B cell (primary cell): ENCODE results near the gene BRME1. TPM values are rescaled to one million over a fixed set of nuclear protein-coding genes. Genes with fewer than 3 reads are reported as not detected.

Source experiments
- ATAC-seq: fragments of 200-7000 bp; cut with Tn5 transposase; one replicate; pipeline ENCODE4 v1.10.0; 2021; ENCODE audit warnings: low read depth, mild to moderate bottlenecking, moderate number of reproducible peaks, moderate library complexity
- CTCF ChIA-PET: fragments of 350-600 bp; sonication (Branson Sonifier 250); formaldehyde crosslinking; loops from one replicate; lab custom pipeline; 2021; ENCODE audit warnings: antibody characterized with exemption, inconsistent platforms; lab: Charles Lee
- POLR2A ChIA-PET: fragments of 350-600 bp; sonication (Branson Sonifier 250); formaldehyde crosslinking; loops from one replicate; lab custom pipeline; 2021; ENCODE audit warnings: antibody characterized with exemption; lab: Charles Lee
- DNase-seq: peaks from one replicate; pipeline ENCODE4 v3.0.0; 2013
- H2AFZ ChIP-seq: 2 replicates; pipeline ENCODE4 v1.6.1; 2012; ENCODE audit warnings: mild to moderate bottlenecking, low read depth, low read length; ENCODE audit not compliant: insufficient read depth, poor library complexity, severe bottlenecking
- H3K27ac ChIP-seq, 2 donors: 1 replicate in 1 of 2; 2 replicates in 1 of 2; pipeline ENCODE4 v1.5.1; 2012 to 2013; ENCODE audit warnings: low read length in 2 of 2, mild to moderate bottlenecking in 2 of 2, moderate library complexity in 1 of 2
- H3K27me3 ChIP-seq, 4 experiments: fragments of 200-600 bp in 1 of 4; sonication (generic) in 1 of 4; replicated peaks in 1 of 4; 1 replicate in 2 of 4; 2 replicates in 2 of 4; pipeline versions ENCODE4 v1.6.1 to v1.7.0; 2013 to 2016; ENCODE audit warnings: low read length in 3 of 4, mild to moderate bottlenecking in 2 of 4, mixed read lengths in 1 of 4, moderate library complexity in 1 of 4; ENCODE audit not compliant: insufficient read depth in 4 of 4, control insufficient read depth in 3 of 4; ENCODE audit errors: control extremely low read depth in 1 of 4
- H3K36me3 ChIP-seq, 2 experiments: replicated peaks in 1 of 2; 1 replicate in 1 of 2; 2 replicates in 1 of 2; pipeline versions ENCODE4 v1.6.1 to v1.7.1; 2013; ENCODE audit warnings: low read length in 1 of 2; ENCODE audit not compliant: insufficient read depth in 2 of 2, control insufficient read depth in 1 of 2; ENCODE audit errors: control extremely low read depth in 1 of 2, extremely low read depth in 1 of 2
- H3K4me1 ChIP-seq, 2 donors: fragments of 200-600 bp in 1 of 2; sonication (generic) in 1 of 2; 1 replicate in 1 of 2; 2 replicates in 1 of 2; pipeline versions ENCODE4 v1.5.1 to v1.6.1; 2013 to 2017; ENCODE audit warnings: low read length in 2 of 2; ENCODE audit not compliant: control insufficient read depth in 2 of 2, insufficient read depth in 2 of 2
- H3K4me2 ChIP-seq: replicated peaks from 2 replicates; pipeline ENCODE3; 2012; ENCODE audit warnings: mild to moderate bottlenecking, low read depth, low read length; ENCODE audit not compliant: poor library complexity, severe bottlenecking
- H3K4me3 ChIP-seq, 5 experiments: fragments of 200-600 bp in 1 of 5; sonication (generic) in 1 of 5; 1 replicate in 3 of 5; 2 replicates in 2 of 5; pipeline versions ENCODE4 v1.5.1 to v1.7.0; 2011 to 2016; ENCODE audit warnings: low read length in 4 of 5, mild to moderate bottlenecking in 4 of 5, low read depth in 2 of 5, control low read depth in 1 of 5, moderate library complexity in 1 of 5; ENCODE audit not compliant: insufficient read depth in 1 of 5; ENCODE audit errors: control extremely low read depth in 1 of 5, extremely low read depth in 1 of 5
- H3K79me2 ChIP-seq: fragments of 200-600 bp; sonication (generic); one replicate; pipeline ENCODE4 v1.6.0; 2016; ENCODE audit warnings: low read length; ENCODE audit not compliant: control insufficient read depth, insufficient read depth
- H3K9ac ChIP-seq: fragments of 200-600 bp; sonication (generic); 2 replicates; pipeline ENCODE4 v1.6.1; 2017; ENCODE audit warnings: mild to moderate bottlenecking, low read length, moderate library complexity
- H3K9me3 ChIP-seq, 3 donors: one replicate each; pipeline versions ENCODE4 v1.6.1 to v1.7.1; 2013; ENCODE audit warnings: low read length in 2 of 3; ENCODE audit not compliant: control insufficient read depth in 2 of 3, insufficient read depth in 1 of 3; ENCODE audit errors: control extremely low read depth in 1 of 3
- H4K20me1 ChIP-seq: 2 replicates; pipeline ENCODE4 v1.6.0; 2012; ENCODE audit warnings: mild to moderate bottlenecking, low read length; ENCODE audit not compliant: insufficient read depth, control insufficient read depth, poor library complexity, severe bottlenecking
- H3K27ac Mint-ChIP-seq: one replicate; pipeline ENCODE4 v1.8.0; 2021; ENCODE audit warnings: mixed read lengths
- H3K27me3 Mint-ChIP-seq: one replicate; pipeline ENCODE4 v1.8.0; 2021; ENCODE audit warnings: mixed read lengths
- H3K4me1 Mint-ChIP-seq: one replicate; pipeline ENCODE4 v1.8.0; 2021; ENCODE audit warnings: mixed read lengths
- H3K4me3 Mint-ChIP-seq: one replicate; pipeline ENCODE4 v1.8.0; 2021; ENCODE audit warnings: mixed read lengths
- H3K9me3 Mint-ChIP-seq: one replicate; pipeline ENCODE4 v1.8.0; 2022; ENCODE audit warnings: mixed read lengths; ENCODE audit not compliant: insufficient read depth
- EZH2 ChIP-seq: IDR thresholded peaks from 2 replicates; pipeline ENCODE4 v1.6.1; 2012; ENCODE audit warnings: borderline replicate concordance, low read depth, mild to moderate bottlenecking, moderate library complexity, low read length; ENCODE audit not compliant: insufficient read depth, poor library complexity, severe bottlenecking
- WGBS: methylation state at CpG from one replicate; pipeline ENCODE4 v1.1.5; 2013; ENCODE audit warnings: missing lambda C conversion rate; ENCODE audit not compliant: insufficient coverage; 5-methylcytosine and 5-hydroxymethylcytosine counted together
- intact Hi-C: fragments of 100-400 bp; cut with micrococcal nuclease; formaldehyde crosslinking; loops from one replicate; pipeline ENCODE4 v1.10.0; 2022
- polyA plus RNA-seq: library from polyadenylated mRNA; depleted of rRNA; stranded (reverse); fragments of >200 nt; gene quantifications from 2 replicates; pipeline ENCODE4 v1.2.3, GENCODE V29; 2012
- total RNA-seq, 2 donors: library from RNA; stranded (reverse); fragments of 120-200 nt in 1 of 2; gene quantifications; 1 replicate in 1 of 2; 2 replicates in 1 of 2; pipeline versions ENCODE4 v1.2.3 to v1.2.4, GENCODE V29; 2013 to 2022
- TF ChIP-seq, protein P1 (sequence below): fragments of 200-600 bp; IDR thresholded peaks from one replicate; pipeline ENCODE4 v1.8.0; 2022; ENCODE audit warnings: antibody characterized with exemption, mild to moderate bottlenecking

BRME1 gene
- total and polyA plus RNA-seq, 2 donors (not counting 1 experiment from before 2014, with no cell fraction given): 1.8 to 2.4 TPM

DNA sequence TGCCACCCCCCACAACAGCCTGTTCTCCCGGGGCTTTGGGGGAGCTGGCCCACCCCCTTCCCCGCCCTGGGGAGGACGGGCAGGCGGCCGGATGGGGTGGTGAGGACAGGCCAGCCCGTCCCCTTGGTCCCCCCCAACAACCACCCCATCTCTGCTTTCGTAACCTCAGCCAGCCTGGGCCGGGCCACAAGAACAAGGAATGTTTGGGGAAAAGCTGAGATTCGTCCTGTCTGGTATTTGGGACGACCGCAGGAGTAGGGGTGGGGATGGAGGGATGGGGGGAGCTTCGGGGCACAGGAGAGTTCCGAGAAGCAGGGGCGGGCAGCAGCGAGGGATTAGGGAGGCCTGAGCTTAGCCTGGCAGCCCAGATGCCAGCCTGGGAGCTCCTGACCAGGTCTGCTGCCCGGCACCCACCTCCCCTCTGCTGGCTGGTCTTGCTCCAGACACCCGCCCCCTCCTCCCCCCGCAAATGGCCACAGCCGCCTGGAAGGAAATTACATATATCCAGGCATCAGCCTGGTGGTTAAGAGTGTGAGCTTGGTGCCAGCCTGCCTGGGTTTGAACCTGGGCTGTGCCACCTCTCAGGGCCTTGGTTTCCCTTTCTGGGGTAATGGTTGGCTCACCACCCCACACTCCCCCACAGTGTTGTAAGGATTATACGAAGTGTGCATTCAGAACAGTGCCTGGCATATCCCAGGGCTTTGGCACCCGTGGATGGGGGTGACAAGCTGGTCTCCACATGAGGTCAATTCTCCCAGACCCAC lies 32.6 kb upstream of the BRME1 start, which contains the start of gene PODNL1:
TSS of gene PODNL1 (minus strand) at position 117 of the 764 bp plus-strand sequence. CDS start 236 bp downstream, outside the sequence.
- TF ChIP-seq, protein P1, sequence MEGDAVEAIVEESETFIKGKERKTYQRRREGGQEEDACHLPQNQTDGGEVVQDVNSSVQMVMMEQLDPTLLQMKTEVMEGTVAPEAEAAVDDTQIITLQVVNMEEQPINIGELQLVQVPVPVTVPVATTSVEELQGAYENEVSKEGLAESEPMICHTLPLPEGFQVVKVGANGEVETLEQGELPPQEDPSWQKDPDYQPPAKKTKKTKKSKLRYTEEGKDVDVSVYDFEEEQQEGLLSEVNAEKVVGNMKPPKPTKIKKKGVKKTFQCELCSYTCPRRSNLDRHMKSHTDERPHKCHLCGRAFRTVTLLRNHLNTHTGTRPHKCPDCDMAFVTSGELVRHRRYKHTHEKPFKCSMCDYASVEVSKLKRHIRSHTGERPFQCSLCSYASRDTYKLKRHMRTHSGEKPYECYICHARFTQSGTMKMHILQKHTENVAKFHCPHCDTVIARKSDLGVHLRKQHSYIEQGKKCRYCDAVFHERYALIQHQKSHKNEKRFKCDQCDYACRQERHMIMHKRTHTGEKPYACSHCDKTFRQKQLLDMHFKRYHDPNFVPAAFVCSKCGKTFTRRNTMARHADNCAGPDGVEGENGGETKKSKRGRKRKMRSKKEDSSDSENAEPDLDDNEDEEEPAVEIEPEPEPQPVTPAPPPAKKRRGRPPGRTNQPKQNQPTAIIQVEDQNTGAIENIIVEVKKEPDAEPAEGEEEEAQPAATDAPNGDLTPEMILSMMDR: no peak
- TF ChIP-seq EZH2: no peak
- no peaks in the 10 kb centered on the region for H3K9me3 Mint-ChIP-seq
- peaks cover 0 to 22% (median 10%) of the 10 kb centered on the region in 4 experiments for H3K27me3 ChIP-seq
- 27% methylated on average over 3 of the region's 21 CpGs for WGBS
- H3K4me1 ChIP-seq: peaks cover 0 to 4% of the 10 kb centered on the region in 2 donors
- H3K27ac Mint-ChIP-seq: no peak within 1 kb of the TSS
- ChIA-PET POLR2A (interaction anchor here (0.5 to 0.6 kb wide), 3 partner anchors 109 to 702 kb away, joined by 3 to 5 read pairs (median 3); no protein-coding TSS in a partner anchor), CTCF (interaction anchor here (0.6 kb wide), 1 partner anchor 153 kb away, joined by 4 read pairs; no protein-coding TSS in a partner anchor)
- H3K4me3 Mint-ChIP-seq: no peak within 1 kb of the TSS
- DNase-seq (no peak), ATAC-seq (no peak)
- H2AFZ ChIP-seq: no peak within 1 kb of the TSS
- no peak within 1 kb of the TSS for H3K4me3 ChIP-seq
- H3K4me2 ChIP-seq: no peak within 1 kb of the TSS
- peaks cover 16% of the 10 kb centered on the region for H3K27me3 Mint-ChIP-seq
- no peak within 1 kb of the TSS for H3K9ac ChIP-seq
- intact Hi-C loops: no loop called here
- H4K20me1 ChIP-seq: no peaks in the 10 kb centered on the region
- peaks cover 10% of the 10 kb centered on the region for H3K4me1 Mint-ChIP-seq
- no peaks in the 10 kb centered on the region for H3K79me2 ChIP-seq
- H3K9me3 ChIP-seq: peaks cover 0 to 6% (median 0%) of the 10 kb centered on the region in 3 donors
- H3K27ac ChIP-seq: no peak within 1 kb of the TSS
- no peaks in the 10 kb centered on the region for H3K36me3 ChIP-seq
